ENCODE measurements around the gene ZSCAN23. TPM values are rescaled to one million over a fixed set of nuclear protein-coding genes. Genes with fewer than 3 reads are reported as not detected.
A peak's percentile ranks its signal among the peaks of the same experiment; 100 is the strongest.

Gene ZSCAN23
- 1 to 10 TPM; 5.3 to 5.7 TPM for total RNA-seq

DNA sequence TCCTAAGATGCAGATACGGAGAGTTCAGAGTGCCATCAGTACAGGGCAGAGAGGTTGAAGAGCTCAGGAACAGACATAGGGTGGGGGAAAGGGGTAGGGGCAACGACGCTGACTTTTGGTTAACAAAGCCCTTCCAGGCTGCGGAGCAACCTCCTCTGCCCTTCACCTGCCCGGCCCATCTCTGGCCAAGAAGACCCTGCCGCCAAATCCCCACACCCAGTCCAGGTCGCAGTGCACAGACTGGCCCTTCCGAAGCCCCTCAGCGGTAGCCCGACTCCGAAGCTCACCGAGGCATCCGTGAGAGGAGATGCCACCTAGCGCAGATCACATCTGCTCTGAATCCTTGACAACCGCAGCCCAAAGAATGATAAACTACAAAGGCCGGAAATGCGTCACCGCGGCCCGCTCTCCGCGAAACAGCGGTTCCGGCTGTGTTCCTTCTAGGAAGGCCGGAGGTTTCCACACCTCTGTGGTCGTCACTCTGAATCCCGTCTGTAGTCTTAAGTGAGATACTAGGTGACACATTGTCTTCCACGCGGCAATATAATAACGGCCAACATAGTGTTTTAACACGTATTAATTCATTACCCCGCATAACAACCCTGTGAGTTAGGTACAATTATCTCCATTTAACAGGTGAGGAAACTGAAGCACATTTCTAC lies at the start of gene ZSCAN23:
Gene ZSCAN23 (minus strand): TSS at position 380 of the 662 bp plus-strand sequence. CDS start 7,225 bp downstream, outside the sequence.
- Histone ChIP-seq H3K27ac (peak within 1 kb of the TSS; percentile 28 to 37), H3K4me1 (replicated peaks) (peaks cover 3% of the 10 kb centered on the region), H3K9me3 (no peaks in the 10 kb centered on the region), H3K4me3 (peak within 1 kb of the TSS; percentile 52 to 53), H3K36me3 (no peaks in the 10 kb centered on the region), H3K27me3 (replicated peaks; ENCODE audit: insufficient read depth) (no peaks in the 10 kb centered on the region)
- intact Hi-C loops (cut with DNase I): no loop called here
- WGBS: under 1% methylated on average over 32 of the region's 32 CpGs
- TF ChIP-seq POLR2A (IDR thresholded peaks at IDR 0.05) (no peak), POLR2AphosphoS5 (IDR thresholded peaks at IDR 0.05) (peak; percentile 69)
- peak; percentile 42 for DNase-seq (ENCODE audit: low spot score)

DNA sequence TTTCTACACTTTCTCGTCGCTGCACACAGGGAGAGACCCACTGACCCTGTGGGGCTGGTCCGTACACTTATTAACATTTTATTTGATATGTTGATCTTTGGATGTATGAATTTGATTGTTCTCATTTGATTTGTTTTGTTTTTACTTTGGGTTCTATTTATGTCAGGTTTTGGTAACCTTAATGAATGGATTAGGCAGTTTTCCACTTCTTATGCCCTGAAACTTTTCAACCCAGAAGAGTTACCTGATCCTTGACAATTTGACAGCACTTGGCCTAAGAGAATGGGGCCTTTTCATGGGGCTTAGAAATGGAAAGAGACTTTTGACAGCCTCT lies 48.7 kb upstream of the ZSCAN23 start:
- intact Hi-C loops (cut with DNase I): no loop called here
- no peaks in the 10 kb centered on the region for H3K27me3 ChIP-seq (replicated peaks; ENCODE audit: insufficient read depth)
- H3K4me3 ChIP-seq: no peak overlapping the region
- no peak overlapping the region for H3K27ac ChIP-seq
- TF ChIP-seq, protein P1, sequence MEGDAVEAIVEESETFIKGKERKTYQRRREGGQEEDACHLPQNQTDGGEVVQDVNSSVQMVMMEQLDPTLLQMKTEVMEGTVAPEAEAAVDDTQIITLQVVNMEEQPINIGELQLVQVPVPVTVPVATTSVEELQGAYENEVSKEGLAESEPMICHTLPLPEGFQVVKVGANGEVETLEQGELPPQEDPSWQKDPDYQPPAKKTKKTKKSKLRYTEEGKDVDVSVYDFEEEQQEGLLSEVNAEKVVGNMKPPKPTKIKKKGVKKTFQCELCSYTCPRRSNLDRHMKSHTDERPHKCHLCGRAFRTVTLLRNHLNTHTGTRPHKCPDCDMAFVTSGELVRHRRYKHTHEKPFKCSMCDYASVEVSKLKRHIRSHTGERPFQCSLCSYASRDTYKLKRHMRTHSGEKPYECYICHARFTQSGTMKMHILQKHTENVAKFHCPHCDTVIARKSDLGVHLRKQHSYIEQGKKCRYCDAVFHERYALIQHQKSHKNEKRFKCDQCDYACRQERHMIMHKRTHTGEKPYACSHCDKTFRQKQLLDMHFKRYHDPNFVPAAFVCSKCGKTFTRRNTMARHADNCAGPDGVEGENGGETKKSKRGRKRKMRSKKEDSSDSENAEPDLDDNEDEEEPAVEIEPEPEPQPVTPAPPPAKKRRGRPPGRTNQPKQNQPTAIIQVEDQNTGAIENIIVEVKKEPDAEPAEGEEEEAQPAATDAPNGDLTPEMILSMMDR (IDR thresholded peaks at IDR 0.05): no peak
- TF ChIP-seq POLR2A (IDR thresholded peaks at IDR 0.05): no peak
- H3K9me3 ChIP-seq: no peaks in the 10 kb centered on the region
- no peaks in the 10 kb centered on the region for H3K4me1 ChIP-seq (replicated peaks)
- no peak for DNase-seq (ENCODE audit: low spot score)
- 61% methylated on average over 3 of the region's 3 CpGs for WGBS
- H3K36me3 ChIP-seq: no peaks in the 10 kb centered on the region

DNA sequence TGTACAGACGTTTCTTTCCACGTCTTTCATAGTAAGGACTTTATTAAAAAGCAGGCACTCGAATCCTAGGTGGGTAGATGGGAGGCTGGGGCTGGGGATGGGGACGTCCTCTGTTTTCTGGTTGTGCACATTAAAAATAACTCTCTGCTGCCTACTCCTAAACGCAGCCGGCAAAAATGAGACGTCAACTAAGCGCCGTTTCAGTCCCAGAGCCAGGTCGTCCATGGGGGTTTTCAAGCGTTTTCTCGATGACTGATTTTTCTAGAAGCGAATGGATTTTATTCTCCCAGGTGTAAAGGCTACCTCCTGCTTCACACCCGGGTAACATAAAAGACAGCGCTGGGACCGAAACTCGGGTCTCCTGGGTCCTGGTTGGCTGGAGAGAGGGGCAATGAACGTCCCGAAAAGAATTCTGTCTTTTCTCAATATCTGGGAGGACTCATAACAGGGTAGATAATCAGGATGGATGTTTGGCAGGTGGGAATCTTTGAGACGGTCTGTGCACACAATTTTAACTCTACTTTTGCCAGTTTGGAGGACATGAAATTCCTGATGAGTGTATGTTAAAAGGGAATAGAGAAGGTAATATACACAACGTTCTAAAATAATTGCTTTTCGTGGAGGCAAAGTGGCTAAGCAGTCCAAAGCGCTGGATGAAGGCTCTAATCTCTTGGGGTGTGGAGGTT lies 47.1 kb upstream of the ZSCAN23 start:
- Histone ChIP-seq H3K27me3 (replicated peaks; ENCODE audit: insufficient read depth) (no peaks in the 10 kb centered on the region), H3K36me3 (no peaks in the 10 kb centered on the region), H3K4me3 (peak overlapping the region; percentile 15 to 23), H3K9me3 (no peaks in the 10 kb centered on the region), H3K27ac (peak overlapping the region in 1 of 2 donors; percentile 14), H3K4me1 (replicated peaks) (no peaks in the 10 kb centered on the region)
- WGBS: 30% methylated on average over 23 of the region's 23 CpGs
- no peak for DNase-seq (ENCODE audit: low spot score)
- no peak for TF ChIP-seq POLR2A (IDR thresholded peaks at IDR 0.05)
- no peak for TF ChIP-seq POLR2AphosphoS5 (IDR thresholded peaks at IDR 0.05)
- TF ChIP-seq, protein P1 (IDR thresholded peaks at IDR 0.05): no peak
- intact Hi-C loops (cut with DNase I): no loop called here

DNA sequence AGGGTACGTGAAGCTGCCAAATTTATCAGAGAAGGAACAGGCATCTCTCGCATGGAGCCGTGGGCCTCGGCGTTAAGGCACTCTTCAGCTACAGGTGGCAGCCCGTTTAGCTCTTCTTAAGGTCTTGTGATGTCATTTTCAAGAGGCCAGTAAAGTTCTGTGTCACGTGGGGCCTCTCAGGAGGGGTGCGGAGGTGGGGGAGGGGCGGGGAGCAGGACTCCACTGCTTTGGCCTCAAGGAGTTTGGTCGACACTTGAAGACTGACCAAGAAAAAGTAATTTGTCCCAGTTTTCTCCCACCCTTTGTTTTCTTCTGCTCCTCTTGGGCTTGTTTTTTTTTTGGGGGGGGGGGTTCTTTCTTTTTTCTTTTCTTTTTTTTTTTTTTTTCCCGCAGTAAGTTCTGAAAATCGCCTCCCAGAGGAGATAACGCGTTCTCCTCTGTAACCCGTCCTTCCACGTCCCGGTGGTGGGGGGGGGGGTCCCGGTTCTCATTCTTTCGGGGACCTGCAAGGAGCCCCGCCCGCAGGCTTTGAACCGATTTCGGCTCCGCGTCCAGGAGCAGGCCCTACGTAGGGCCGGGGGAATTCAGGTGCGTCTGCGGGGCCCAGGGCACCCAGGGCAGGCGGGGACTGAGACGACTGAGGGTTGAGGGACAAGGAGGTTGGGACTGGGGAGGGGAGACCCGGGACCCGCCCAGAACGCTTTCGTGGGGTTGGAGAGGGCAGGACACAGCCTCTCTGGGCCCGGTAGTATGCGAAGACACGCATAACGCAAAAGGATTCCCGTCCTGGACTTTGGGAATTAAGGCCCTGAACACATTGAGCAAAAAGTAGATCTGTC lies 46.3 kb upstream of the ZSCAN23 start:
- Histone ChIP-seq H3K36me3 (no peaks in the 10 kb centered on the region), H3K27me3 (replicated peaks; ENCODE audit: insufficient read depth) (no peaks in the 10 kb centered on the region), H3K27ac (peak overlapping the region in 1 of 2 donors; percentile 14), H3K4me1 (replicated peaks) (no peaks in the 10 kb centered on the region), H3K9me3 (no peaks in the 10 kb centered on the region), H3K4me3 (peak overlapping the region; percentile 15 to 23)
- no peak for DNase-seq (ENCODE audit: low spot score)
- 10% methylated on average over 40 of the region's 40 CpGs for WGBS
- intact Hi-C loops (cut with DNase I): no loop called here
- TF ChIP-seq, protein P1 (IDR thresholded peaks at IDR 0.05): no peak
- no peak for TF ChIP-seq POLR2A (IDR thresholded peaks at IDR 0.05)
- TF ChIP-seq POLR2AphosphoS5 (IDR thresholded peaks at IDR 0.05): no peak

DNA sequence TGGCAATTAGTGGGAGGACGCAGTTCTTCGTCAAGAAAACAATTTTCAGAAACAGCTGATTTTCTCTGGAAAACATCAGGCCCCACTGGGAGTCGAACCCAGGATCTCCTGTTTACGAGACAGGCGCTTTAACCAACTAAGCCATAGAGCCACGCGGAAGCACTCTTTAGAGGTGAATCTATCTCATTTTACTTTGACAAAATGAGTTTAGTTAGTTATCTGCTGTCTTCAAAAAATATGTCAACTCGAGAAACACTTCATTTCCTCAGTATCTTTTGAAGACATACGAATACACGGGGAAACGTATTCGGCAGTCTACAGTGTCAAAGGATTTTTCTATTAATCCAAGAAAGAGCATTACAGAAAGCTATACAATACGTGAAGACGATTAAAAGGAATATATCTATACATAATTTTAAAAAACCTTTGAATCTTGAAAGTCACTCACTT lies 45.6 kb upstream of the ZSCAN23 start:
- intact Hi-C loops (cut with DNase I): no loop called here
- Histone ChIP-seq H3K9me3 (no peaks in the 10 kb centered on the region), H3K27me3 (replicated peaks; ENCODE audit: insufficient read depth) (peaks cover 2% of the 10 kb centered on the region), H3K4me3 (peak overlapping the region in 1 of 2 donors; percentile 4), H3K27ac (no peak overlapping the region), H3K4me1 (replicated peaks) (no peaks in the 10 kb centered on the region), H3K36me3 (no peaks in the 10 kb centered on the region)
- DNase-seq (ENCODE audit: low spot score): no peak
- TF ChIP-seq POLR2AphosphoS5 (IDR thresholded peaks at IDR 0.05) (no peak), POLR2A (IDR thresholded peaks at IDR 0.05) (no peak)
- TF ChIP-seq, protein P1 (IDR thresholded peaks at IDR 0.05): no peak
- 49% methylated on average over 14 of the region's 14 CpGs for WGBS

Data from prostate gland (tissue), 2 donors.